Measurements from ENCODE around the gene SHOC1.
"Not testable (repeated sequence)": the region's sequence is repeated elsewhere in the genome, so short reads cannot be mapped to it uniquely, and the experiment has no call there.

Gene SHOC1

DNA sequence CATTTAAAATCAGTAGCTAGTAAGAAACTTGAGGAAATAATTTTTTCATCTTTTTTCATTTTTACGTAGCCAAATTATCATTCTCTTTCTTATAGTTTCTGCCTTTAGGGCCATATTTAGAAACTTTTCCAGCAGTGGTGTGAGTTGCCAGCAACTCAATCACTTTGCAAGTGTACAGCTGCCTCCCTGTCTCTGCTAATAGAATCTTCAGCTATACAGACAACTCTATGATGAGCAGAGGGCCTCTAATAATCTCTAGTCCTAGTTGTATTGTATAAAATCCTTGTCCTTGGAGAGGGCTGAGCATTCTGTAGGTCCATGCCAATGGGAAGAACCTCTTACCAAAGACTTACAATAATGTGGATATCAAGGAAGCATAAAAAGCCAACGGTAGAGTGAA lies 11.5 kb upstream of the SHOC1 start:
- Histone ChIP-seq H3K4me1 (ENCODE audit: control insufficient read depth, insufficient read depth, low read length) (no peaks in the 10 kb centered on the region), H3K27me3 (ENCODE audit: control insufficient read depth, insufficient read depth, low read length, poor library complexity, severe bottlenecking) (no peaks in the 10 kb centered on the region), H3K27ac (ENCODE audit: insufficient read depth, low read depth, low read length, poor library complexity, severe bottlenecking) (no peak overlapping the region), H3K4me3 (ENCODE audit: insufficient read depth, low read depth, low read length) (no peak overlapping the region), H3K36me3 (ENCODE audit: control insufficient read depth, insufficient read depth, low read length) (no peaks in the 10 kb centered on the region), H3K9me3 (ENCODE audit: control insufficient read depth, low read length) (no peaks in the 10 kb centered on the region)
- WGBS, 2 experiments: 94 to 96% methylated on average over 2 of the region's 2 CpGs

DNA sequence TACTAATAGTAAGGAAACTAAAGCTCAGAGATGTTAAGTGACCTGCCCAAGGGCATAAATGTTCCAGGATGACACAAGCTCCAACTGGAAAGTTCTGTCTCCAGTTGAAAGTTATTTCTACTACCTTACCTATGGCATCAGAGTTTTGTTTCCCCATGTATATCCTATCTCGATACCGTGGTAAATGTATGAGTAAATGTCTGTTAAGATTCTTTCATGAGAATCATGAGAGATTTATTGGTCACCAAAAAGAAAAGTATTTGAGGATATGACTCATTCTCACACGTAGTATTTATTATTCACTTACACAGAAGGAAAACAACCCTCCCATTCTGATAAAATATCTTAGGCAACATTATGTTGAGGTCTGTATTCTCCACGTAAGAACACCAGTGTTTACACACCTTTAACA lies 11.1 kb upstream of the SHOC1 start:
- WGBS, 2 experiments: 95 to 100% methylated on average over 1 to 4 of the region's 4 CpGs
- no peaks in the 10 kb centered on the region for H3K4me1 ChIP-seq (ENCODE audit: control insufficient read depth, insufficient read depth, low read length)
- H3K27ac ChIP-seq (ENCODE audit: insufficient read depth, low read depth, low read length, poor library complexity, severe bottlenecking): no peak overlapping the region
- H3K27me3 ChIP-seq (ENCODE audit: control insufficient read depth, insufficient read depth, low read length, poor library complexity, severe bottlenecking): no peaks in the 10 kb centered on the region
- H3K4me3 ChIP-seq (ENCODE audit: insufficient read depth, low read depth, low read length): no peak overlapping the region
- H3K36me3 ChIP-seq (ENCODE audit: control insufficient read depth, insufficient read depth, low read length): no peaks in the 10 kb centered on the region
- no peaks in the 10 kb centered on the region for H3K9me3 ChIP-seq (ENCODE audit: control insufficient read depth, low read length)

DNA sequence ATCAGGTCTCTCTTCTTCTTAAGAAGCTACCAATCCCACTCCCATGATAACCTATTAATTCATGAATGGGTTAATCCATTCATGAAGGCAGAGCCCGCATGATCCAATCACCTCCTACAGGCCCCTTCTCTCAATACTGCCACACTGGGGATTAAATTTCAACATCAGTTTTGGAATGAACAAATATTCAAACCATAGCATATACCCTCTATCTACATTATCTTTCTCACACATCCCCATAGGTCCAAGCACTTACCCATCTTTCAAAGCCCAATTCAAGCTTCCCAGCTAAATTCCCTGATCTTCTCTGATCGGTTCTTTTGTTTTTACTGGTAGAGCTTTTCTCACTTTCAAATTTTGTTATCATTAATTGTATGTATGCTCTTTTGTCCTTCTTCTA lies 10.5 kb upstream of the SHOC1 start:
- Histone ChIP-seq H3K36me3 (ENCODE audit: control insufficient read depth, insufficient read depth, low read length) (no peaks in the 10 kb centered on the region), H3K27me3 (ENCODE audit: control insufficient read depth, insufficient read depth, low read length, poor library complexity, severe bottlenecking) (no peaks in the 10 kb centered on the region), H3K9me3 (ENCODE audit: control insufficient read depth, low read length) (no peaks in the 10 kb centered on the region), H3K4me1 (ENCODE audit: control insufficient read depth, insufficient read depth, low read length) (no peaks in the 10 kb centered on the region), H3K4me3 (ENCODE audit: insufficient read depth, low read depth, low read length) (no peak overlapping the region), H3K27ac (ENCODE audit: insufficient read depth, low read depth, low read length, poor library complexity, severe bottlenecking) (no peak overlapping the region)
- 91 to 96% methylated on average over 2 of the region's 2 CpGs for WGBS, 2 experiments

DNA sequence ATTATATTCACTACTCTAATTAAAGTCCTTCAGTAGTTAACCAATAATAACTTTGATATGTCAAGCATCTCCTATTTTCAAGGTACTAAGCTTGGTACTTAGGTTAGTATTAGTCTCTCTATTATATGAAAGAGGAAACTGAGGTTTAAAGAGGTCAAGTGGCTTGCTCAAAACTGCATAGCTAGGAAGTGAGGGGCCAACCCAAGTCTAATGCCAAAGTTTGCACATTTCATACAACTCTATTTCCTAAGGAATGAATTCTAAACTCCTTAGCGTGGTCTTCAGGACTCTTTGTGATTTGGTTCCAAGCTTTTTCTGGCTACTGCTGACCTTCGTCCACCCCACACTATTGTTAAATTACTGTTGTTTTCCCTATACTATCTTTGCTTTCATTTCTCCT lies 9.9 kb upstream of the SHOC1 start:
- Histone ChIP-seq H3K9me3 (ENCODE audit: control insufficient read depth, low read length) (no peaks in the 10 kb centered on the region), H3K36me3 (ENCODE audit: control insufficient read depth, insufficient read depth, low read length) (no peaks in the 10 kb centered on the region), H3K27ac (ENCODE audit: insufficient read depth, low read depth, low read length, poor library complexity, severe bottlenecking) (no peak overlapping the region), H3K27me3 (ENCODE audit: control insufficient read depth, insufficient read depth, low read length, poor library complexity, severe bottlenecking) (no peaks in the 10 kb centered on the region), H3K4me1 (ENCODE audit: control insufficient read depth, insufficient read depth, low read length) (no peaks in the 10 kb centered on the region), H3K4me3 (ENCODE audit: insufficient read depth, low read depth, low read length) (no peak overlapping the region)
- WGBS, 2 experiments: 92 to 97% methylated on average over 2 of the region's 2 CpGs

DNA sequence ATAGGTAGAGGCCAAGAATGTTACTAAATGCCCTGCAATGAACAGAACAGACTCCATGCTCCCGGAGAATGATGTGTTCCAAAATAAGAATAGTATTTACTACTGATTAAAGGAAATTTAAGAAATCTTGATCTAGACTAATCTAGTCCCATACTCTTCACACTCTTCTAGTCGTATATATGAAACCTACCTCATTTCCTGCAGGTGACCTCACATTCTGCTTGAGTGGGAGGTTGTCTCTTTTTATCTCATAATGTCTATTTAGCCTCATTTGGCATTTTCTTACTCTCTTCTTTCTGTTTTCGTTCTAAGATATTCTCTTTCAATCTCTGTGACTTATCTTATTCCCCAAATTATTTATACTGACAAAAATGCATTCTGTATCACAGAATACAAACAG lies 9.2 kb upstream of the SHOC1 start:
- WGBS, 2 experiments: 94 to 95% methylated on average over 2 to 3 of the region's 3 CpGs
- Histone ChIP-seq H3K27ac (ENCODE audit: insufficient read depth, low read depth, low read length, poor library complexity, severe bottlenecking) (no peak overlapping the region), H3K36me3 (ENCODE audit: control insufficient read depth, insufficient read depth, low read length) (no peaks in the 10 kb centered on the region), H3K4me3 (ENCODE audit: insufficient read depth, low read depth, low read length) (no peak overlapping the region), H3K27me3 (ENCODE audit: control insufficient read depth, insufficient read depth, low read length, poor library complexity, severe bottlenecking) (no peaks in the 10 kb centered on the region), H3K9me3 (ENCODE audit: control insufficient read depth, low read length) (no peaks in the 10 kb centered on the region), H3K4me1 (ENCODE audit: control insufficient read depth, insufficient read depth, low read length) (no peaks in the 10 kb centered on the region)

GRCh38 chr9:111799915-111800526 lies 5.3 kb upstream of the SHOC1 start:
- Histone ChIP-seq H3K36me3 (ENCODE audit: control insufficient read depth, insufficient read depth, low read length) (no peaks in the 10 kb centered on the region), H3K9me3 (ENCODE audit: control insufficient read depth, low read length) (no peaks in the 10 kb centered on the region), H3K4me3 (ENCODE audit: insufficient read depth, low read depth, low read length) (no peak overlapping the region), H3K4me1 (ENCODE audit: control insufficient read depth, insufficient read depth, low read length) (no peaks in the 10 kb centered on the region), H3K27me3 (ENCODE audit: control insufficient read depth, insufficient read depth, low read length, poor library complexity, severe bottlenecking) (no peaks in the 10 kb centered on the region), H3K27ac (ENCODE audit: insufficient read depth, low read depth, low read length, poor library complexity, severe bottlenecking) (no peak overlapping the region)
- 83% methylated on average over 1 of the region's 1 CpG; no CpG with 5 or more reads in 1 of the 2 experiments for WGBS, 2 experiments

GRCh38 chr9:111799506-111799905 lies 4.8 kb upstream of the SHOC1 start:
- no peak overlapping the region for H3K4me3 ChIP-seq (ENCODE audit: insufficient read depth, low read depth, low read length)
- no peaks in the 10 kb centered on the region for H3K9me3 ChIP-seq (ENCODE audit: control insufficient read depth, low read length)
- no peaks in the 10 kb centered on the region for H3K36me3 ChIP-seq (ENCODE audit: control insufficient read depth, insufficient read depth, low read length)
- no peaks in the 10 kb centered on the region for H3K4me1 ChIP-seq (ENCODE audit: control insufficient read depth, insufficient read depth, low read length)
- H3K27me3 ChIP-seq (ENCODE audit: control insufficient read depth, insufficient read depth, low read length, poor library complexity, severe bottlenecking): no peaks in the 10 kb centered on the region
- H3K27ac ChIP-seq (ENCODE audit: insufficient read depth, low read depth, low read length, poor library complexity, severe bottlenecking): no peak overlapping the region

DNA sequence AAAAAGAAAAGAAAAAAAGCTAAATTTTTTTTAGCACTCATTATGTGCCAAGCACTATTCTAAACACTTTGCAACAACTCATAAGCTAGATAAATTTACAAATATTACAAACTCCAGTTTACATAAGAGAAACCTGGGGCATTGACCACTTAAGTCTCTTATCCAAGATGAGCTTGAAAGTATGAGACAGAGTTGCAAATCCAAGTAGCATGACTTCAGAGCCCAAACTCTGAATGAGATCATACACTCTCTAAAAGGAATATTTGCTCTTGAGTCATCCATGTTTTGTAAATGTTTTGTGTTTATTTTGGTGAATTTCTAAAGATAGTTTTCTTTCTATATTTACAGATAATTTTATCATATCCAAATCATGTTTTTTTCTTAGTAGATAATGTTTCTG lies 4.0 kb upstream of the SHOC1 start:
- Histone ChIP-seq H3K4me1 (ENCODE audit: control insufficient read depth, insufficient read depth, low read length) (no peaks in the 10 kb centered on the region), H3K27me3 (ENCODE audit: control insufficient read depth, insufficient read depth, low read length, poor library complexity, severe bottlenecking) (no peaks in the 10 kb centered on the region), H3K4me3 (ENCODE audit: insufficient read depth, low read depth, low read length) (no peak overlapping the region), H3K36me3 (ENCODE audit: control insufficient read depth, insufficient read depth, low read length) (no peaks in the 10 kb centered on the region), H3K27ac (ENCODE audit: insufficient read depth, low read depth, low read length, poor library complexity, severe bottlenecking) (no peak overlapping the region), H3K9me3 (ENCODE audit: control insufficient read depth, low read length) (no peaks in the 10 kb centered on the region)

- Histone ChIP-seq H3K27ac (ENCODE audit: insufficient read depth, low read depth, low read length, poor library complexity, severe bottlenecking) (no peak overlapping the region), H3K4me1 (ENCODE audit: control insufficient read depth, insufficient read depth, low read length) (no peaks in the 10 kb centered on the region), H3K27me3 (ENCODE audit: control insufficient read depth, insufficient read depth, low read length, poor library complexity, severe bottlenecking) (no peaks in the 10 kb centered on the region), H3K9me3 (ENCODE audit: control insufficient read depth, low read length) (no peaks in the 10 kb centered on the region), H3K4me3 (ENCODE audit: insufficient read depth, low read depth, low read length) (no peak overlapping the region), H3K36me3 (ENCODE audit: control insufficient read depth, insufficient read depth, low read length) (no peaks in the 10 kb centered on the region)
- WGBS, 2 experiments: 89 to 100% methylated on average over 1 of the region's 2 CpGs
These were observed 761 bp upstream of the SHOC1 start for GRCh38 chr9:111795557-111795839.

DNA sequence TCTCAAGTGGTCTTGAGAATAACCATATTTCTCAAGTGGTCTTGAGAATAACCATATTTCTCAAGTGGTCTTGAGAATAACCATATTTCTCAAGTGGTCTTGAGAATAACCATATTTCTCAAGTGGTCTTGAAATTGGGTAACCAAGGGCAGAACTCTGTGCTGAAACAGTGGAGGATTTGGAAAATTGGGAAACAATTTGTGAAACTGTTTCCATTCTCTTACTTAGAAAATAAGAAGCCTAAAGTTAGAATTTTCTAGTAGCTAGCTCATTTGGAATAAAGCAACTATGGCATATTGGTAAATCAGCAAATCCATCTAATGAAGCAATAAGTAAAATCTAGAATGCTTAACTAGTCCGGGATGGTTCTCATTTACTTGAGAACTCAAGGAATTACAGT lies 2.9 kb downstream of the SHOC1 start:
- not testable (repeated sequence) for H3K4me1 ChIP-seq (ENCODE audit: control insufficient read depth, insufficient read depth, low read length); H3K4me3 ChIP-seq (ENCODE audit: insufficient read depth, low read depth, low read length); H3K36me3 ChIP-seq (ENCODE audit: control insufficient read depth, insufficient read depth, low read length); H3K27ac ChIP-seq (ENCODE audit: insufficient read depth, low read depth, low read length, poor library complexity, severe bottlenecking); H3K27me3 ChIP-seq (ENCODE audit: control insufficient read depth, insufficient read depth, low read length, poor library complexity, severe bottlenecking); H3K9me3 ChIP-seq (ENCODE audit: control insufficient read depth, low read length)
- 100% methylated on average over 1 of the region's 1 CpG; no CpG with 5 or more reads in 1 of the 2 experiments for WGBS, 2 experiments

- Histone ChIP-seq H3K4me3 (ENCODE audit: insufficient read depth, low read depth, low read length) (no peak overlapping the region), H3K9me3 (ENCODE audit: control insufficient read depth, low read length) (no peaks in the 10 kb centered on the region), H3K36me3 (ENCODE audit: control insufficient read depth, insufficient read depth, low read length) (no peaks in the 10 kb centered on the region), H3K4me1 (ENCODE audit: control insufficient read depth, insufficient read depth, low read length) (no peaks in the 10 kb centered on the region), H3K27me3 (ENCODE audit: control insufficient read depth, insufficient read depth, low read length, poor library complexity, severe bottlenecking) (no peaks in the 10 kb centered on the region), H3K27ac (ENCODE audit: insufficient read depth, low read depth, low read length, poor library complexity, severe bottlenecking) (no peak overlapping the region)
- 91 to 100% methylated on average over 1 of the region's 1 CpG for WGBS, 2 experiments
These were observed 4.9 kb downstream of the SHOC1 start for GRCh38 chr9:111789881-111790280.
